ENCODE data around the gene ZNF541.

DNA sequence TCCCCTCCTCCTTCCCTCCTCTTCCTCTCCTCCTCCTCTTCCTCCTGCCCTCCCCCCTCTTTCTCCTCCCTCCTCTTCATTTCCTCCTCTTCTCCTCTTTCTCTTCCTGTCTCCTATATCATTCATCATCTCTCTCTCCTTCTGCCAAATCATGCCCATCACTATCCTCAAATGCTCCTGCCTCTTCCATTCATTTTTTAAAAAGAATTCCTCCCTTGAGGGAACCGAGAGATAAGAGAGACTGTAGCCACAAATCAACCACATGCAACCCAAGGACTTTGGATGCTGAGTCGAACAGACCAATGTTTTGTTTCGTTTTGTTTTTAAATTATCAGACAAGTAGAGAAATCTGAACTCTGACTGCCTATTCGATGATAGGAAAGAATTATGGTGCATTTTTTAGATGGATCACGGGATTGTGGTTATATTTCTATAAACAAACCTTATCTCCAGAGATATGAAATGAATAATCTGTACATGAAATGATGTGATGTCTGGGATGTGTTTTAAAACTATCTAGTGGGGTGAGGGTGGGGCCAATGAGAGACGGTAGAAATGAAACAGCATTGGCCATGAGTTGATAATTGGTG, 9.5 kb upstream of the ZNF541 start:
- TF ChIP-seq, protein P1, sequence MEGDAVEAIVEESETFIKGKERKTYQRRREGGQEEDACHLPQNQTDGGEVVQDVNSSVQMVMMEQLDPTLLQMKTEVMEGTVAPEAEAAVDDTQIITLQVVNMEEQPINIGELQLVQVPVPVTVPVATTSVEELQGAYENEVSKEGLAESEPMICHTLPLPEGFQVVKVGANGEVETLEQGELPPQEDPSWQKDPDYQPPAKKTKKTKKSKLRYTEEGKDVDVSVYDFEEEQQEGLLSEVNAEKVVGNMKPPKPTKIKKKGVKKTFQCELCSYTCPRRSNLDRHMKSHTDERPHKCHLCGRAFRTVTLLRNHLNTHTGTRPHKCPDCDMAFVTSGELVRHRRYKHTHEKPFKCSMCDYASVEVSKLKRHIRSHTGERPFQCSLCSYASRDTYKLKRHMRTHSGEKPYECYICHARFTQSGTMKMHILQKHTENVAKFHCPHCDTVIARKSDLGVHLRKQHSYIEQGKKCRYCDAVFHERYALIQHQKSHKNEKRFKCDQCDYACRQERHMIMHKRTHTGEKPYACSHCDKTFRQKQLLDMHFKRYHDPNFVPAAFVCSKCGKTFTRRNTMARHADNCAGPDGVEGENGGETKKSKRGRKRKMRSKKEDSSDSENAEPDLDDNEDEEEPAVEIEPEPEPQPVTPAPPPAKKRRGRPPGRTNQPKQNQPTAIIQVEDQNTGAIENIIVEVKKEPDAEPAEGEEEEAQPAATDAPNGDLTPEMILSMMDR (IDR thresholded peaks at IDR 0.05) = no peak
- no peak for TF ChIP-seq ZFX (IDR thresholded peaks at IDR 0.05; ENCODE audit: borderline replicate concordance)

Measured in 22Rv1 (cell line).